GM11168 (cell line): ENCODE results near the gene IFT122.
"Not testable (repeated sequence)": the region's sequence is repeated elsewhere in the genome, so short reads cannot be mapped to it uniquely, and the experiment has no call there.

Experiments
- in situ Hi-C: fragments of 300-500 bp; cut with MboI; formaldehyde crosslinking; loops from one replicate; pipeline ENCODE4 v1.12.0; 2022; ENCODE audit warnings: low sequenced_read_pairs; ENCODE audit not compliant: unreplicated experiment

IFT122 gene

GRCh38 chr3:129530251-129530791 is 90.3 kb downstream of the IFT122 start:
- in situ Hi-C loops: no loop called here

- in situ Hi-C loops: no loop called here
Measured at GRCh38 chr3:129530821-129531220, 90.8 kb downstream of the IFT122 start.

GRCh38 chr3:129531699-129532098 is 91.7 kb downstream of the IFT122 start:
- in situ Hi-C loops: no loop called here

GRCh38 chr3:129532261-129532660 is 92.2 kb downstream of the IFT122 start:
- in situ Hi-C loops: no loop called here

- in situ Hi-C loops: no loop called here
Measured at GRCh38 chr3:129533406-129533805, 93.4 kb downstream of the IFT122 start.

GRCh38 chr3:129534428-129535027 is 94.5 kb downstream of the IFT122 start:
- in situ Hi-C loops: no loop called here

- in situ Hi-C loops: no loop called here
Measured at GRCh38 chr3:129535075-129535474, 95.1 kb downstream of the IFT122 start.

GRCh38 chr3:129536374-129536667 is 96.3 kb downstream of the IFT122 start:
- in situ Hi-C loops: no loop called here

GRCh38 chr3:129536804-129537203 is 96.8 kb downstream of the IFT122 start:
- in situ Hi-C loops: no loop called here

- in situ Hi-C loops: no loop called here
Measured at GRCh38 chr3:129539206-129539605, 99.2 kb downstream of the IFT122 start.

GRCh38 chr3:129540776-129541516 is 100.9 kb downstream of the IFT122 start:
- in situ Hi-C loops: no loop called here

GRCh38 chr3:129542747-129543146 is 102.7 kb downstream of the IFT122 start:
- in situ Hi-C loops: no loop called here

- in situ Hi-C loops: no loop called here
Measured at GRCh38 chr3:129543156-129543790, 103.2 kb downstream of the IFT122 start, which contains the start of gene H1-8. H1-8 (plus strand) TSS chr3:129543175; CDS start chr3:129543219, 44 bp downstream.

- in situ Hi-C loops: no loop called here
Measured at GRCh38 chr3:129543999-129544398, 104.0 kb downstream of the IFT122 start.

GRCh38 chr3:129545951-129546350 is 105.9 kb downstream of the IFT122 start:
- in situ Hi-C loops: not testable (repeated sequence)

GRCh38 chr3:129547241-129547640 is 107.2 kb downstream of the IFT122 start:
- in situ Hi-C loops: no loop called here

GRCh38 chr3:129548104-129548965 is 108.3 kb downstream of the IFT122 start:
- in situ Hi-C loops: no loop called here

GRCh38 chr3:129549006-129549800 is 109.2 kb downstream of the IFT122 start:
- in situ Hi-C loops: no loop called here

GRCh38 chr3:129549805-129550204 is 109.8 kb downstream of the IFT122 start:
- in situ Hi-C loops: no loop called here
